OCI-LY3 (cell line): ENCODE measurements around the gene DOK4.

Source experiments
- H2AFZ ChIP-seq: fragments of 200-600, 300-600 bp; shearing (Covaris generic); 2 replicates; pipeline ENCODE4 v1.6.0; 2014; ENCODE audit warnings: antibody characterized with exemption, low read depth, low read length
- H3K27ac ChIP-seq: fragments of 200-600, 300-600 bp; sonication (generic); 2 replicates; pipeline ENCODE4 v1.5.1; 2014; ENCODE audit warnings: mild to moderate bottlenecking, low read length, moderate library complexity, mixed read lengths
- H3K27me3 ChIP-seq: fragments of 200-600, 300-600 bp; sonication (generic); 2 replicates; pipeline ENCODE4 v1.6.1; 2014; ENCODE audit warnings: low read depth, low read length, mixed read lengths
- H3K36me3 ChIP-seq: fragments of 200-600, 300-600 bp; sonication (generic); replicated peaks from 2 replicates; pipeline ENCODE3; 2014; ENCODE audit warnings: low read depth, low read length, mixed read lengths
- H3K4me1 ChIP-seq: fragments of 300-600, 200-600 bp; sonication (generic); 2 replicates; pipeline ENCODE4 v1.6.1; 2014; ENCODE audit warnings: low read length, mixed read lengths
- H3K4me2 ChIP-seq: fragments of 200-600, 300-600 bp; sonication (generic); 2 replicates; pipeline ENCODE4 v1.6.1; 2014; ENCODE audit warnings: low read length, mixed read lengths
- H3K4me3 ChIP-seq: fragments of 300-600, 200-600 bp; sonication (generic); 2 replicates; pipeline ENCODE4 v1.5.1; 2014; ENCODE audit warnings: antibody characterized with exemption, mild to moderate bottlenecking, low read length, moderate library complexity
- H3K79me2 ChIP-seq: fragments of 300-600, 200-600 bp; shearing (Covaris generic); 2 replicates; pipeline ENCODE4 v1.6.1; 2014; ENCODE audit warnings: mild to moderate bottlenecking, low read length, mixed read lengths
- H3K9ac ChIP-seq: fragments of 300-600, 200-600 bp; shearing (Covaris generic); 2 replicates; pipeline ENCODE4 v1.6.0; 2014; ENCODE audit warnings: mild to moderate bottlenecking, low read length, moderate library complexity
- H3K9me3 ChIP-seq: fragments of 200-600, 300-600 bp; shearing (Covaris generic); 2 replicates; pipeline ENCODE4 v1.6.1; 2014; ENCODE audit warnings: low read length, mixed read lengths; ENCODE audit not compliant: insufficient read depth
- H4K20me1 ChIP-seq: fragments of 200-600, 300-600 bp; sonication (generic); 2 replicates; pipeline ENCODE4 v1.6.1; 2016; ENCODE audit warnings: low read length, mixed read lengths; ENCODE audit not compliant: insufficient read depth
- EZH2phosphoT487 ChIP-seq: fragments of 200-600 bp; shearing (Covaris generic); IDR thresholded peaks from 2 replicates; pipeline ENCODE4 v1.6.1; 2018; ENCODE audit warnings: antibody characterized with exemption, mixed run types, low read depth
- TF ChIP-seq, protein P1 (sequence below): fragments of 200-600, 300-600 bp; sonication (generic); IDR thresholded peaks from 2 replicates; pipeline ENCODE4 v1.5.1; 2014; ENCODE audit warnings: antibody characterized with exemption, low read length, low read depth

DOK4 gene

DNA sequence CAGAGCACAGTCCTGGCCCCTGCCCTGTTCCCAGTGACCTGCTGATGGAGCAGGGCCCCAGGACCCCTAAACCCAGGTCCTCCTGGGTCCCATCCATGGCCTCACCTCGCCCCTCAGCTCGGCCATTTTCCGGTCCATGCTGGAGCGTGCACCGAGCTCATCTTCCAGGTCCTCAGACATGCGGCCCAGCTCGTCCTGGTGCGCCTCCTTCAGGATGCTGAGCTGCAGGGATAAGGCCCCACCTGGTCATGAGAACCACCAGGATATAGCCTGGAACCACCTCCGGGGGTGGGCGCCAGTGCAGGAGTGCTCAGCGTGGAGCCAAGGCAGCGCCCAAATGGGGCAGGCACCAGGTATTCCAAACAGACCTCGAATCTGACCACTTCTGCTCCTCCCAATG is 32.2 kb upstream of the DOK4 start:
- Histone ChIP-seq H2AFZ (no peak overlapping the region), H3K4me3 (no peak overlapping the region), H3K27me3 (peaks cover 18% of the 10 kb centered on the region), H4K20me1 (no peaks in the 10 kb centered on the region), H3K4me1 (peaks cover 12% of the 10 kb centered on the region), H3K4me2 (no peak overlapping the region), H3K36me3 (no peaks in the 10 kb centered on the region), H3K27ac (no peak overlapping the region), H3K9ac (no peak overlapping the region), H3K79me2 (no peaks in the 10 kb centered on the region), H3K9me3 (no peaks in the 10 kb centered on the region)
- TF ChIP-seq, protein P1, sequence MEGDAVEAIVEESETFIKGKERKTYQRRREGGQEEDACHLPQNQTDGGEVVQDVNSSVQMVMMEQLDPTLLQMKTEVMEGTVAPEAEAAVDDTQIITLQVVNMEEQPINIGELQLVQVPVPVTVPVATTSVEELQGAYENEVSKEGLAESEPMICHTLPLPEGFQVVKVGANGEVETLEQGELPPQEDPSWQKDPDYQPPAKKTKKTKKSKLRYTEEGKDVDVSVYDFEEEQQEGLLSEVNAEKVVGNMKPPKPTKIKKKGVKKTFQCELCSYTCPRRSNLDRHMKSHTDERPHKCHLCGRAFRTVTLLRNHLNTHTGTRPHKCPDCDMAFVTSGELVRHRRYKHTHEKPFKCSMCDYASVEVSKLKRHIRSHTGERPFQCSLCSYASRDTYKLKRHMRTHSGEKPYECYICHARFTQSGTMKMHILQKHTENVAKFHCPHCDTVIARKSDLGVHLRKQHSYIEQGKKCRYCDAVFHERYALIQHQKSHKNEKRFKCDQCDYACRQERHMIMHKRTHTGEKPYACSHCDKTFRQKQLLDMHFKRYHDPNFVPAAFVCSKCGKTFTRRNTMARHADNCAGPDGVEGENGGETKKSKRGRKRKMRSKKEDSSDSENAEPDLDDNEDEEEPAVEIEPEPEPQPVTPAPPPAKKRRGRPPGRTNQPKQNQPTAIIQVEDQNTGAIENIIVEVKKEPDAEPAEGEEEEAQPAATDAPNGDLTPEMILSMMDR, result no peak
- TF ChIP-seq EZH2phosphoT487, result no peak

DNA sequence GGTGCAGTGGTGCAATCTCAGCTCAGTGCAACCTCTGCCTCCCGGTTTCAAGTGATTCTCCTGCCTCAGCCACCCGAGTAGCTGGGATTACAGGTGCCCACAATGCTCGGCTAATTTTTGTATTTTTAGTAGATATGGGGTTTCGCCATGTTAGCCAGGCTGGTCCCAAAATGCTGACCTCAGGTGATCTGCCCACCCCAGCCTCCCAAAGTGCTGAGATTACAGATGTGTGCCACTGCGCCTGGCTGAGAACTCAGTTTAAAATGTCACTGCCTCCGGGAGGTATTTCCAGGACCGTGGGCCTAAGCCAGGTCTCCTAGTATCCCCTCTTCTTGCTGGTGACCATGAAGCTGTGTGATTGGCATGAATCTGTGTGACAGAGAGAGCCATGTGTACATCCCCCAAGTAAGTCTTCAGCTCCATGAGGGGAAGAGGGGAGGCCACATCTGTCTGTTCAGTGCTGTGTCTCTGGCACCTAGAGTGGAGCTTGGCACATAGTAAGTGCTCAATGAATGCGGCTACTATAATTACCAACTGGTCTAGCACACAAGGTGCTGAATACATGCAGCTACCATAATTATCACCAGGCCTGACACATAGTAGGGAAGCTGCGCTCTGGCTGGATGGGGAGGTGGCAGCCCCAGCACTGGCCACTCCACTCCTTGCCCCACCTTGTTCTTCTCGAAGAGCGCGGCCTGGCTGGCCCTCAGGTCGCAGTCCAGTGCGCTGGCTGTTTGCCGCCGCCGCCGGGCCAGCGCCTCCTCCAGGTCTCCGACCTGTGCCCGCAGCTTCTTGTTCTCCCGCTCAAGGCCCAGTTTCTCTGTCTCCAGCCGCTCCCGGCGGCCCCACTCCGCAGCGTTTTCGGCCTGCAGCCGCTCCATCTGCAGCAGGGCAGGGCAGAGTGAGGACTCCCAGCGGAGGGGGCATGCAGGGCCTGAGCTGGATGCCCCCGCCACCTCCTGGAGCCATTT is 31.4 kb upstream of the DOK4 start:
- H3K9me3 ChIP-seq, result no peaks in the 10 kb centered on the region
- H3K4me1 ChIP-seq, result peaks cover 5% of the 10 kb centered on the region
- TF ChIP-seq EZH2phosphoT487, result no peak
- TF ChIP-seq, protein P1, result no peak
- peaks cover 14% of the 10 kb centered on the region for H3K27me3 ChIP-seq
- H3K4me3 ChIP-seq, result no peak overlapping the region
- no peak overlapping the region for H3K27ac ChIP-seq
- no peaks in the 10 kb centered on the region for H3K36me3 ChIP-seq
- H3K9ac ChIP-seq, result no peak overlapping the region
- no peak overlapping the region for H3K4me2 ChIP-seq
- H2AFZ ChIP-seq, result no peak overlapping the region
- no peaks in the 10 kb centered on the region for H4K20me1 ChIP-seq
- no peaks in the 10 kb centered on the region for H3K79me2 ChIP-seq

DNA sequence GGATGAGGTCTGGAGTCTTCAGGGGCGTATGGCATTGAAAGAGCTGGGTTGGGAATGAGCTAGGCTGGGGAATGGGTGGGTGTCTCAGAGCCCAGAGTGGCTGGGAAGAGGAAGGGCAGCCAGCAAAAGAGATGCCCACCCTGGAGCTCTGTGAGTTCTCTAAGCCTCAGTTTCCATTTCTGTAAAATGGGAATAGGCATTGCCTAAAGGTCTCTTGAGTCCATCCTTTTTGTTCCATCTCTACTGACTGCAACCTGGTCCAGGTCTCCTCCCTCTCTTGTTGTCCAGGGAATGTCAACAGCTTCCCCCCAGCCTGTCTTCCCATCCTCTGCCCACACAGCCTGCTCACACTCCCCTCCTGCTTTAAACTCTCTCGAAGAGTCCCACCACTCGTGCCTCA is 30.5 kb upstream of the DOK4 start:
- Histone ChIP-seq H4K20me1 (no peaks in the 10 kb centered on the region), H3K79me2 (no peaks in the 10 kb centered on the region), H2AFZ (no peak overlapping the region), H3K9me3 (no peaks in the 10 kb centered on the region), H3K4me2 (no peak overlapping the region), H3K36me3 (no peaks in the 10 kb centered on the region), H3K4me3 (no peak overlapping the region), H3K27ac (no peak overlapping the region), H3K4me1 (0 out of 2 replicates have a peak, but pooled peaks cover 4% of the 10 kb centered on the region), H3K27me3 (0 out of 2 replicates have a peak, but pooled peaks cover 5% of the 10 kb centered on the region), H3K9ac (no peak overlapping the region)
- TF ChIP-seq, protein P1, result no peak
- TF ChIP-seq EZH2phosphoT487, result no peak

DNA sequence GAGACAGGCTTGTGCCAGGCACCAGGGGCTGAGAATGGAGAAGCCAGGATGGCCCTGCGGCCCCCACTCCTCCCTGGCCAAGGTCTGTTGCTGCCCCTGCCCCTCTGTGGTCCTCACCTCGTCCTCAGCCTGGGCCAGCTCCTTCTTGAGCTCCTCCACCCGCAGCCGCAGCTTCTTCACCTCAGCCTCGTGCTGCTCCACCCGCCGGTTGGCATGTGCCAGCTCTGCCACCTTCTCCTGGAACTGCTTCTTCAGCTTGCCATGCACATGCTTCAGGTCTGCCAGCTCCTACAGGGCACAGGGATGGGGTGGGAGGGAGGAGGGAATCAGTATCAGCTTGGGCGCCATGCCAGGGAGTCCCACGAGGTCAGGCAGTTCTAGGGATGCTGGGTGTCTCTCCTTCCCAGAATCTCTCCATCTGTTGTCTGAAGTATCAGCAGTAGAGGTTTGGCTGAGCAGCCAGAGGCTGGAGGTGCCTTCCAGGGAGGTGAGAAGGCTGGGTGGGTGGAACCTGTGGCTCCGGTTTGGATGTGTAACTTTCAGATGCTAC is 30.0 kb upstream of the DOK4 start:
- Histone ChIP-seq H2AFZ (no peak overlapping the region), H3K79me2 (no peaks in the 10 kb centered on the region), H3K4me2 (no peak overlapping the region), H3K9me3 (no peaks in the 10 kb centered on the region), H3K27me3 (peaks cover 10% of the 10 kb centered on the region), H3K27ac (no peak overlapping the region), H3K36me3 (no peaks in the 10 kb centered on the region), H3K4me3 (no peak overlapping the region), H4K20me1 (no peaks in the 10 kb centered on the region), H3K9ac (no peak overlapping the region), H3K4me1 (0 out of 2 replicates have a peak, but pooled peaks cover 4% of the 10 kb centered on the region)
- TF ChIP-seq EZH2phosphoT487, result no peak
- TF ChIP-seq, protein P1, result no peak
